AG09309 (cell line): Measurements from ENCODE around the gene ATP6V1A.

Experiments
- DNase-seq: peaks from one replicate; pipeline ENCODE4 v3.0.0-alpha.2; 2010; ENCODE audit warnings: low read depth
- H3K4me3 ChIP-seq: 2 replicates; pipeline ENCODE4 v1.5.1; 2011; ENCODE audit warnings: mild to moderate bottlenecking, low read depth, low read length, moderate library complexity; ENCODE audit not compliant: control insufficient read depth
- TF ChIP-seq, protein P1 (sequence below): IDR thresholded peaks from 2 replicates; pipeline ENCODE4 v1.5.1; 2011; ENCODE audit warnings: mild to moderate bottlenecking, low read depth, low read length, inconsistent platforms; ENCODE audit not compliant: insufficient read depth, control insufficient read depth; ENCODE audit errors: missing control alignments

ATP6V1A gene

DNA sequence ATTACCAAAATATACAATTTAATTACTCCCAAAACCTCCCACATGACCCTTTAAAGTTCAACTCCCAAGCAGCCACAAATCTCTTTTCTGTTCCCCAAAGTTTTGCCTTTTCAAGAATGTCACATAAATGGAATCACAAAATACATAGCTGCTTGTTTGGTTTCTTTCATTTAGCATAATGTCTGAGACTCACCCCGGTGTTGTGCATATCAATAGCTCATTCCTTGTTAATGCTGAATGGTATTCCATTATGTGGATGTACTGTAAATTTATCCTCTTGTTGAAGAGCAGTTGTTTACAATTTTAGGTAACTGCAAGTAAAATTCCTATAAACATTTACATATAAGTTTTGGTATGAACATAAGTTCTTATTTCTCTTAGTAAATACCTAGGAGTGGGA lies 16.3 kb upstream of the ATP6V1A start:
- TF ChIP-seq, protein P1, sequence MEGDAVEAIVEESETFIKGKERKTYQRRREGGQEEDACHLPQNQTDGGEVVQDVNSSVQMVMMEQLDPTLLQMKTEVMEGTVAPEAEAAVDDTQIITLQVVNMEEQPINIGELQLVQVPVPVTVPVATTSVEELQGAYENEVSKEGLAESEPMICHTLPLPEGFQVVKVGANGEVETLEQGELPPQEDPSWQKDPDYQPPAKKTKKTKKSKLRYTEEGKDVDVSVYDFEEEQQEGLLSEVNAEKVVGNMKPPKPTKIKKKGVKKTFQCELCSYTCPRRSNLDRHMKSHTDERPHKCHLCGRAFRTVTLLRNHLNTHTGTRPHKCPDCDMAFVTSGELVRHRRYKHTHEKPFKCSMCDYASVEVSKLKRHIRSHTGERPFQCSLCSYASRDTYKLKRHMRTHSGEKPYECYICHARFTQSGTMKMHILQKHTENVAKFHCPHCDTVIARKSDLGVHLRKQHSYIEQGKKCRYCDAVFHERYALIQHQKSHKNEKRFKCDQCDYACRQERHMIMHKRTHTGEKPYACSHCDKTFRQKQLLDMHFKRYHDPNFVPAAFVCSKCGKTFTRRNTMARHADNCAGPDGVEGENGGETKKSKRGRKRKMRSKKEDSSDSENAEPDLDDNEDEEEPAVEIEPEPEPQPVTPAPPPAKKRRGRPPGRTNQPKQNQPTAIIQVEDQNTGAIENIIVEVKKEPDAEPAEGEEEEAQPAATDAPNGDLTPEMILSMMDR: no peak
- DNase-seq: no peak
- H3K4me3 ChIP-seq: no peak overlapping the region

DNA sequence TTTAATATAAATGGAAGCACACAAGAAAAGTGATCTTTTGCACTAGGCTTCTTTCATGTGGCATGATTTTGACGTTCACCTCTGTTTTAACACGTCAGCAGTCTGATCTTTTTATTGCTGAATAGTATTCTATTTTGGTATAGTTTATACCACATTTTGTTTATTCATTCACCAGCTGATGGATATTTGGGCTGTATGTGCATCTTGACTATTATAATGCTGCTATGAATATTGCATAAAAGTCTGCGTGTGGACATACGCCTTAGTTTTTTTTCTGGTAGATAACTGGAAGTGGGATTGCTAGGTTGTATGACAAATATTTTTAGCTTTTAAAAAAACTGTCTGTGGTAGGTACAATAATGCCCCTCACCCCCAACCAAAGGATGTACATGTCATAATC lies 15.1 kb upstream of the ATP6V1A start:
- no peak overlapping the region for H3K4me3 ChIP-seq
- TF ChIP-seq, protein P1: no peak
- DNase-seq: no peak

DNA sequence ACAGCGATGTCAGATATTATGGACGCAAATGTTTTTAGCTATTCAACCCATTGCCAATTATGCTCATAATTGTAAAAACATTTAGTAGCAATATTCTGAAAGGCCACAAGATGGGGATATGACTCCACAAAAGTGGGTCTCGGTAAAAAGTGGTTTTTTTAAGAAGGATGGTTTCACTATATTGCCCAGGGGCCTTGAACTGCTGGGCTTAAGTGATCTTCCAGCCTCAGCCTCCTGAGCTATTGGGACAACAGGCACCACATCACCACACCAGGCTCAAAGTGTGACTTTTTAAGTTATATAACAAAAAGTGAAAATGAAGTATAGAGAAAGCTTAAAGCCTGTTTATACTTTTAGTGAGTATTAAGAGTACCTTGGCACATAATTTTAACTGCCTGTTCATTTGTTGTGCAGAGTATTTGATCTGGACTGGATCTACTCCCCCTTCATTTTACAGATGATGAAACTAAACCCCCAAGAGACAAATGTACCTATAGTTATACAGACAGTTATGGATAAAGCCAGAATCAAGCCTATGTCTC lies 10.2 kb upstream of the ATP6V1A start:
- TF ChIP-seq, protein P1: peak; percentile 51
- H3K4me3 ChIP-seq: no peak overlapping the region
- DNase-seq: peak; percentile 47

DNA sequence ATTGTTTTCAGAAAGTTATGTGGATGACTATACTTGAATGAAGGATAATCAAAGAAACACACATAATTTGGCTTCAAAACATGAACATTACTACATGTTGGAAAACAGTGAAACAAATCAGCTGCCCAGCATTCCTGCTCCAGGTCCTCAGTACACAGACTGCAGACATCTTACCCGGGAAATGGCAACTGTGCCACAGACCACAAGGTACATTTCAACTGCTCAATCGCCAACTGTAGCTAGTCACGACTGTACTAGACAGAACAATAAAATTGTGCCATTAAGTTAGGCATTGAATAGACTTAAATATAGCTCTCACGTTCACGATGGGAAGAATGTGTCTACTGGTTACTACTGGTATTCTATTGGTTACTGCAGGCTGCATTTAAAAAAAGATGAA lies 5.7 kb upstream of the ATP6V1A start:
- TF ChIP-seq, protein P1: no peak
- H3K4me3 ChIP-seq: no peak overlapping the region
- DNase-seq: no peak

DNA sequence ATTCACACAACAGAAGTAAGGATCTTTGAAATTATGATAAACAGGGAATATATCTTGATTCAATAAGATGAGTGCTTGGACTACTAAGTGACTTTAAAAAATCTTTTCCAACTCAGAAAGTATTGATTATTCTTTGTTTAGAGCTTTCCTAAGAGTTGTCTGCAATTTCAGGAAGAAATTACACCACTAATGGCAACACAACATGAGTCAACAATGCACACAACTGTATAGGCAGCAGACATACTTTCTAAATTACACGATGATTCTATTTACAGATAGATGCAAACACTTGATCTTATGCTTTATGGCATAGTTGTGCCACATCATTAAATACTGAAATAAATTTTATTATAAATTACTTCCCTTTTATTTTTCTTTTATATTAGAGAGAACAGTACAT lies 5.2 kb upstream of the ATP6V1A start:
- TF ChIP-seq, protein P1: no peak
- H3K4me3 ChIP-seq: no peak overlapping the region
- DNase-seq: no peak

DNA sequence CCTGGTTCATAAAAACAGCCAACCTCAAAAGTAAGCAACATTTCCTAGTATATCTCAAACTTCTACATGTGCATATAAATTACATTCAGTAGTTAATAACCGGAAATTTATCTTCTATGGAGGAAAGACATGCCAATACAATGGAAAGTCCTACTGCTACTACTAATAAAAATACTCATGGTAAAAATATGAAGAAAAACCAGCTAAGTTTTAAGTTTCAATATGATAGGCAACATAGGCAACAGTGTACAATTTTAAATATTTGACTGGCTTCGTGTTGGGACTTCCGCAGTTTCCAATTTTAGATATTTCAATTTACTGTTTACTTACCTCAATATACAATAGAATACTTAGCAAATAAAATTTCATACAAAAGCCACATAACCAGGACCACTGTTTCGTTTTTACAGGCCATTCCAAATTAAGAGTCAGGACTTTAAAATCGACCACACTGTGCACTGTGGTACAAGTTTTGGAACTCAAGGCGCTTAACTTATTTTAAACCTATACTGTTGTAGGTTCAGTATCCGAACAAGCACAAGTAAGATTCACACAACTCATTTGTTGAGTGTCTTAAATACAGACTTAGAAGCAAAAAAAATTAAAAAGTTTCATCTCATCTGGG lies 3.7 kb upstream of the ATP6V1A start:
- TF ChIP-seq, protein P1: no peak

More for the DNA sequence above, 3.7 kb upstream of the ATP6V1A start:
- DNase-seq: no peak
- H3K4me3 ChIP-seq: no peak overlapping the region
